H9 (cell line): ENCODE measurements around the gene SLIT1. TPM values are rescaled to one million over a fixed set of nuclear protein-coding genes. Genes with fewer than 3 reads are reported as not detected.

Source experiments
- DNase-seq: peaks from one replicate; pipeline ENCODE4 v3.0.0-alpha.2; 2017
- H2AFZ ChIP-seq: one replicate; pipeline ENCODE4 v1.6.1; 2013; ENCODE audit warnings: mild to moderate bottlenecking, low read length, control low read depth, moderate library complexity
- H2AK5ac ChIP-seq: 2 replicates; pipeline ENCODE4 v1.6.1; 2013; ENCODE audit warnings: low read length, control low read depth, mixed read lengths; ENCODE audit not compliant: insufficient read length
- H2BK120ac ChIP-seq: one replicate; pipeline ENCODE4 v1.6.1; 2013; ENCODE audit warnings: low read depth, mild to moderate bottlenecking, low read length, control low read depth, inconsistent platforms; ENCODE audit not compliant: poor library complexity, severe bottlenecking
- H2BK12ac ChIP-seq: 2 replicates; pipeline ENCODE4 v1.6.1; 2013; ENCODE audit warnings: low read length, control low read depth, mixed read lengths, low read depth; ENCODE audit not compliant: insufficient read length
- H2BK15ac ChIP-seq: 2 replicates; pipeline ENCODE4 v1.6.1; 2013; ENCODE audit warnings: low read depth, low read length, control low read depth
- H2BK20ac ChIP-seq: one replicate; pipeline ENCODE4 v1.6.1; 2013; ENCODE audit warnings: low read depth, mild to moderate bottlenecking, low read length, control low read depth, inconsistent platforms; ENCODE audit not compliant: poor library complexity, severe bottlenecking
- H2BK5ac ChIP-seq: 2 replicates; pipeline ENCODE4 v1.6.1; 2013; ENCODE audit warnings: low read length, control low read depth, mixed read lengths; ENCODE audit not compliant: insufficient read length
- H3K14ac ChIP-seq: 2 replicates; pipeline ENCODE4 v1.6.1; 2013; ENCODE audit warnings: low read length, control low read depth; ENCODE audit not compliant: insufficient read depth
- H3K18ac ChIP-seq: 2 replicates; pipeline ENCODE4 v1.6.1; 2013; ENCODE audit warnings: low read depth, mild to moderate bottlenecking, mixed read lengths, low read length, control low read depth; ENCODE audit not compliant: insufficient read length
- H3K23ac ChIP-seq: 2 replicates; pipeline ENCODE4 v1.6.1; 2013; ENCODE audit warnings: low read length, control low read depth, mixed read lengths, low read depth; ENCODE audit not compliant: insufficient read length
- H3K23me2 ChIP-seq: 2 replicates; pipeline ENCODE4 v1.6.1; 2013; ENCODE audit warnings: low read depth, mild to moderate bottlenecking, mixed read lengths, low read length, control low read depth; ENCODE audit not compliant: insufficient read length, poor library complexity, severe bottlenecking
- H3K27ac ChIP-seq: 2 replicates; pipeline ENCODE4 v1.5.1; 2013; ENCODE audit warnings: low read length, control low read depth, mixed read lengths, low read depth; ENCODE audit not compliant: insufficient read length
- H3K27me3 ChIP-seq: 2 replicates; pipeline ENCODE4 v1.6.1; 2013; ENCODE audit warnings: low read length, control low read depth, inconsistent platforms; ENCODE audit not compliant: insufficient read depth
- H3K4ac ChIP-seq: 2 replicates; pipeline ENCODE4 v1.6.1; 2013; ENCODE audit warnings: low read depth, mild to moderate bottlenecking, control low read depth, inconsistent platforms, low read length, moderate library complexity
- H3K4me1 ChIP-seq: 2 replicates; pipeline ENCODE4 v1.6.1; 2013; ENCODE audit warnings: low read length, control low read depth, inconsistent platforms; ENCODE audit not compliant: insufficient read depth
- H3K4me2 ChIP-seq: 2 replicates; pipeline ENCODE4 v1.6.1; 2013; ENCODE audit warnings: low read length, control low read depth, mixed read lengths; ENCODE audit not compliant: insufficient read length, insufficient read depth
- H3K56ac ChIP-seq: 2 replicates; pipeline ENCODE4 v1.6.1; 2013; ENCODE audit warnings: low read depth, mild to moderate bottlenecking, mixed read lengths, low read length, control low read depth; ENCODE audit not compliant: insufficient read length
- H3K79me1 ChIP-seq: 2 replicates; pipeline ENCODE4 v1.6.1; 2013; ENCODE audit warnings: low read depth, mild to moderate bottlenecking, moderate library complexity, low read length, control low read depth, inconsistent platforms; ENCODE audit not compliant: insufficient read depth, poor library complexity, severe bottlenecking
- H3K79me2 ChIP-seq: 2 replicates; pipeline ENCODE4 v1.6.1; 2013; ENCODE audit warnings: low read length, control low read depth, inconsistent platforms; ENCODE audit not compliant: insufficient read depth
- H3K9ac ChIP-seq: 2 replicates; pipeline ENCODE4 v1.6.1; 2013; ENCODE audit warnings: low read length, control low read depth, mixed read lengths; ENCODE audit not compliant: insufficient read length; ENCODE audit errors: extremely low read depth
- H3K9me3 ChIP-seq: one replicate; pipeline ENCODE4 v1.6.1; 2013; ENCODE audit warnings: low read depth, low read length, inconsistent platforms; ENCODE audit not compliant: control insufficient read depth
- H3T11ph ChIP-seq: one replicate; pipeline ENCODE4 v1.6.1; 2013; ENCODE audit warnings: mild to moderate bottlenecking, low read length, control low read depth, inconsistent platforms
- H4K20me1 ChIP-seq: one replicate; pipeline ENCODE4 v1.6.1; 2013; ENCODE audit not compliant: control insufficient read depth, insufficient read length, insufficient read depth
- H4K5ac ChIP-seq: 2 replicates; pipeline ENCODE4 v1.6.1; 2013; ENCODE audit warnings: low read depth, mild to moderate bottlenecking, mixed read lengths, low read length, control low read depth; ENCODE audit not compliant: insufficient read length
- H4K8ac ChIP-seq: replicated peaks from 2 replicates; pipeline ENCODE4 v1.6.1; 2013; ENCODE audit warnings: low read length, control low read depth, mixed read lengths, low read depth; ENCODE audit not compliant: insufficient read length
- H4K91ac ChIP-seq: 2 replicates; pipeline ENCODE4 v1.6.1; 2013; ENCODE audit warnings: low read depth, mild to moderate bottlenecking, moderate library complexity, mixed read lengths, low read length, control low read depth; ENCODE audit not compliant: insufficient read length
- H3K27ac Mint-ChIP-seq, 3 experiments: 2 replicates in 2 of 3; 3 replicates in 1 of 3; pipeline ENCODE4 v1.8.0; 2020 to 2021; ENCODE audit warnings: mixed read lengths in 3 of 3, mild to moderate bottlenecking in 1 of 3, moderate library complexity in 1 of 3
- H3K27me3 Mint-ChIP-seq: 2 replicates; pipeline ENCODE4 v1.8.0; 2021; ENCODE audit warnings: low read depth, mild to moderate bottlenecking, moderate library complexity, mixed read lengths
- H3K36me3 Mint-ChIP-seq, 3 experiments: 2 replicates in 2 of 3; 3 replicates in 1 of 3; pipeline ENCODE4 v1.8.0; 2020 to 2021; ENCODE audit warnings: low read depth in 3 of 3, mixed read lengths in 3 of 3; ENCODE audit not compliant: insufficient read depth in 1 of 3
- H3K4me1 Mint-ChIP-seq, 2 experiments: 2 replicates each; pipeline ENCODE4 v1.8.0; 2020; ENCODE audit warnings: mixed read lengths in 2 of 2
- H3K4me3 Mint-ChIP-seq, 2 experiments: 2 replicates in 1 of 2; 3 replicates in 1 of 2; pipeline ENCODE4 v1.8.0; 2020 to 2021; ENCODE audit warnings: mild to moderate bottlenecking in 2 of 2, mixed read lengths in 2 of 2, moderate library complexity in 1 of 2
- H3K9me3 Mint-ChIP-seq, 2 experiments: 2 replicates in 1 of 2; 3 replicates in 1 of 2; pipeline ENCODE4 v1.8.0; 2020; ENCODE audit warnings: mild to moderate bottlenecking in 2 of 2, mixed read lengths in 2 of 2, moderate library complexity in 1 of 2
- WGBS: extraction: QIAGEN DNeasy Blood & Tissue Kit; methylation state at CpG from one replicate; pipeline ENCODE4 v1.1.7; 2013; ENCODE audit warnings: missing lambda C conversion rate, low lambda C conversion rate, mixed read lengths; ENCODE audit not compliant: insufficient read length; ENCODE audit errors: extremely low coverage; 5-methylcytosine and 5-hydroxymethylcytosine counted together
- total RNA-seq: library from RNA; stranded (reverse); gene quantifications from 2 replicates; pipeline ENCODE4 v1.2.1, GENCODE V29; 2021
- TF ChIP-seq, protein P1 (sequence below): fragments of 200-600 bp; sonication (generic); conservative IDR thresholded peaks from 3 replicates; pipeline ENCODE4 v1.8.0; 2021; ENCODE audit warnings: antibody characterized with exemption, mild to moderate bottlenecking

SLIT1 gene
- total RNA-seq, 1 experiment from 2014 or later: 0.57 TPM

DNA sequence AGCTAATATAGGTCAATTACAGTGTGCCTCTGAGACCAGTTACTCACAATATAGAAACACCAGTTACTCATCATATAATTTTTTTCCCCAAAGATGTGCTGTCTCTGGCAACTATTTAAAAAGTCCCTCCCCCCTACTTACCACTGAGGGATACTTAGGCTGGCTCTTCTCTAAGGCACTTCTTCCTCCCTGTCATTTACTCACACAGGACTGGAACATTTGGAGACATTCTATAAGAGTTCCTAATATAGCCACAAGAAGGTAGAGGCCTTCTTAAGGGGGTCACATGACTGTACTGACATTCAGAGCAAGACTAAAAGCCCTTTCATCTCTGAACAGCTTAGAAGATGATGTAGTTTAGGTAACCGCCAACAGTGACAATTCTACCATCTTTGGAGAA lies 44.4 kb upstream of the SLIT1 start:
- no peaks in the 10 kb centered on the region for H3K79me2 ChIP-seq
- no peak overlapping the region for H3T11ph ChIP-seq
- no peak overlapping the region for H3K14ac ChIP-seq
- no peak overlapping the region for H3K18ac ChIP-seq
- no peak overlapping the region for H3K56ac ChIP-seq
- no peaks in the 10 kb centered on the region for H3K27me3 ChIP-seq
- no peak overlapping the region for H3K4ac ChIP-seq
- H3K23me2 ChIP-seq: no peaks in the 10 kb centered on the region
- H3K4me3 Mint-ChIP-seq: no peak overlapping the region
- no peak overlapping the region for H2AFZ ChIP-seq
- no peaks in the 10 kb centered on the region for H3K9me3 ChIP-seq
- H4K91ac ChIP-seq: no peak overlapping the region
- TF ChIP-seq, protein P1, sequence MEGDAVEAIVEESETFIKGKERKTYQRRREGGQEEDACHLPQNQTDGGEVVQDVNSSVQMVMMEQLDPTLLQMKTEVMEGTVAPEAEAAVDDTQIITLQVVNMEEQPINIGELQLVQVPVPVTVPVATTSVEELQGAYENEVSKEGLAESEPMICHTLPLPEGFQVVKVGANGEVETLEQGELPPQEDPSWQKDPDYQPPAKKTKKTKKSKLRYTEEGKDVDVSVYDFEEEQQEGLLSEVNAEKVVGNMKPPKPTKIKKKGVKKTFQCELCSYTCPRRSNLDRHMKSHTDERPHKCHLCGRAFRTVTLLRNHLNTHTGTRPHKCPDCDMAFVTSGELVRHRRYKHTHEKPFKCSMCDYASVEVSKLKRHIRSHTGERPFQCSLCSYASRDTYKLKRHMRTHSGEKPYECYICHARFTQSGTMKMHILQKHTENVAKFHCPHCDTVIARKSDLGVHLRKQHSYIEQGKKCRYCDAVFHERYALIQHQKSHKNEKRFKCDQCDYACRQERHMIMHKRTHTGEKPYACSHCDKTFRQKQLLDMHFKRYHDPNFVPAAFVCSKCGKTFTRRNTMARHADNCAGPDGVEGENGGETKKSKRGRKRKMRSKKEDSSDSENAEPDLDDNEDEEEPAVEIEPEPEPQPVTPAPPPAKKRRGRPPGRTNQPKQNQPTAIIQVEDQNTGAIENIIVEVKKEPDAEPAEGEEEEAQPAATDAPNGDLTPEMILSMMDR: no peak
- H3K36me3 Mint-ChIP-seq: peaks cover 3 to 44% (median 35%) of the 10 kb centered on the region in 3 experiments; a peak in 6 of 7 replicates
- no peak overlapping the region for H3K27ac ChIP-seq
- no peak overlapping the region for H3K4me2 ChIP-seq
- no peak overlapping the region for H4K8ac ChIP-seq
- H2BK20ac ChIP-seq: no peak overlapping the region
- no peak overlapping the region for H4K5ac ChIP-seq
- H2BK12ac ChIP-seq: no peak overlapping the region
- H2BK15ac ChIP-seq: no peak overlapping the region
- no peak overlapping the region for H3K9ac ChIP-seq
- H4K20me1 ChIP-seq: no peaks in the 10 kb centered on the region
- no peak overlapping the region for H2AK5ac ChIP-seq
- H3K4me1 ChIP-seq: no peaks in the 10 kb centered on the region
- H2BK120ac ChIP-seq: no peak overlapping the region
- H3K9me3 Mint-ChIP-seq: no peaks in the 10 kb centered on the region
- DNase-seq: no peak
- no peaks in the 10 kb centered on the region for H3K27me3 Mint-ChIP-seq
- peaks cover 5 to 8% of the 10 kb centered on the region in 2 experiments; a peak in 3 of 4 replicates for H3K4me1 Mint-ChIP-seq
- no peak overlapping the region for H3K23ac ChIP-seq
- no peak overlapping the region for H2BK5ac ChIP-seq
- no CpG with 5 or more reads among the region's 1 CpG for WGBS
- H3K79me1 ChIP-seq: no peaks in the 10 kb centered on the region
- H3K27ac Mint-ChIP-seq: no peak overlapping the region
